GM18526 (cell line): ENCODE results near the gene DNAJC5G.

ENCODE experiments used
- POLR2A ChIP-seq: IDR thresholded peaks from 3 replicates; pipeline ENCODE4 v1.6.1; 2011; ENCODE audit not compliant: insufficient read length; ENCODE audit errors: extremely low read depth

DNAJC5G gene

GRCh38 chr2:27247893-27248292 lies 27.3 kb upstream of the DNAJC5G start:
- no peak for TF ChIP-seq POLR2A

GRCh38 chr2:27249159-27249890 lies 25.9 kb upstream of the DNAJC5G start:
- TF ChIP-seq POLR2A: no peak

GRCh38 chr2:27249891-27250651 lies 25.2 kb upstream of the DNAJC5G start:
- no peak for TF ChIP-seq POLR2A

- TF ChIP-seq POLR2A: no peak
These were observed 24.4 kb upstream of the DNAJC5G start for GRCh38 chr2:27250652-27251379.

- TF ChIP-seq POLR2A: no peak
These were observed 23.5 kb upstream of the DNAJC5G start for GRCh38 chr2:27251766-27252165.

- no peak for TF ChIP-seq POLR2A
These were observed 20.0 kb upstream of the DNAJC5G start for GRCh38 chr2:27255187-27255586.

- TF ChIP-seq POLR2A: no peak
These were observed 19.6 kb upstream of the DNAJC5G start for GRCh38 chr2:27255660-27256059.

GRCh38 chr2:27256855-27257454 lies 18.3 kb upstream of the DNAJC5G start:
- no peak for TF ChIP-seq POLR2A

- TF ChIP-seq POLR2A: no peak
These were observed 17.2 kb upstream of the DNAJC5G start for GRCh38 chr2:27258051-27258450.

- TF ChIP-seq POLR2A: no peak
These were observed 13.8 kb upstream of the DNAJC5G start for GRCh38 chr2:27261241-27261925.

GRCh38 chr2:27261926-27262298 lies 13.3 kb upstream of the DNAJC5G start:
- no peak for TF ChIP-seq POLR2A

GRCh38 chr2:27262379-27263286 lies 12.6 kb upstream of the DNAJC5G start, which contains the start of gene SLC30A3:
SLC30A3 (minus strand) TSS chr2:27263047; CDS start chr2:27262906, 141 bp downstream.
- TF ChIP-seq POLR2A: no peak

- TF ChIP-seq POLR2A: no peak
These were observed 11.7 kb upstream of the DNAJC5G start for GRCh38 chr2:27263287-27264252.
